Right lung (tissue), 5 donors: Measurements from ENCODE around the gene PPIL1. TPM values are rescaled to one million over a fixed set of nuclear protein-coding genes. Genes with fewer than 3 reads are reported as not detected.
A peak's percentile ranks its signal among the peaks of the same experiment; 100 is the strongest.

Source experiments
- DNase-seq, 2 donors: peaks; one replicate each; pipeline ENCODE4 v3.0.0-alpha.2; 2013
- polyA plus RNA-seq, 5 donors: library from polyadenylated mRNA; unstranded; fragments of 120-200 nt; gene quantifications; one replicate each; pipeline versions ENCODE4 v1.2.1 to v1.2.3, GENCODE V29; 2013; ENCODE audit warnings: inconsistent platforms in 1 of 5, low replicate concordance in 1 of 5; ENCODE audit not compliant: insufficient read length in 5 of 5, insufficient read depth in 1 of 5

Gene PPIL1
- polyA plus RNA-seq, 5 donors = 34.6 to 45.5 (median 39.3) TPM

DNA sequence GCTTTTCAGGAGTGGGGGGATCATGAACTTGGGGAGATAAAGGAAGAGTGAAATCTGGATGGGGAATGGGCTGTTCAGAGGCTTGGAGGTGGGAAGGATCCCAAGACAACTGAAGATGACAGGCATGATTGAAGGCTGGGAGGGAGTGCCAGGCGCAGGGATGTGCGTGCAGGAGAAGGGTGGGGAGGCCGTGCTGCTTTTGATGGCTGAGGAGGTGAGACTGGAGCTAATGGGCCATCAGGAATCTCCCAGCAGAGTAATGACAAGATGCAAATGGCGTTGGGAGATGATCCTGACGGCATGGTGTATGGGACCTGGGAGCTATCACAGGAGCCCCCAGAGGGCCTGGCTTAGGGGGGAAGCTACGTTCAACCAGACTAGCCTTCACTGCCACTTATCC lies 36.9 kb downstream of the PPIL1 start:
- DNase-seq = no peak

DNA sequence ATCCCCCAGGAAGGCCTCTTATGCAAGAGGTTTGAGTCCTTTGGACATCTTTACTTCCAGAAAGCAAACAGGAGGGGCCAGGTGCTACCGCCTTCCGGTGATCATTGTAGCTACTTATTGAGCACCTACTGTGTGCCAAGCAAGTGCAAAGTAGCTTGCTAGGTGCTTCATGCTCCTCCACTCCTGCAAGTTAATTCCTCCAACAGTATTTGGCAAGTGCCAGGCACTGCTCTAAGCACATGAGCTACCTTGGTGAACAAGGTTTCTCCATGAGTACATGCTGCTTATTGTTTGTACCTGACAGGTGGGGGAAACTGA lies 37.6 kb downstream of the PPIL1 start:
- DNase-seq = no peak

DNA sequence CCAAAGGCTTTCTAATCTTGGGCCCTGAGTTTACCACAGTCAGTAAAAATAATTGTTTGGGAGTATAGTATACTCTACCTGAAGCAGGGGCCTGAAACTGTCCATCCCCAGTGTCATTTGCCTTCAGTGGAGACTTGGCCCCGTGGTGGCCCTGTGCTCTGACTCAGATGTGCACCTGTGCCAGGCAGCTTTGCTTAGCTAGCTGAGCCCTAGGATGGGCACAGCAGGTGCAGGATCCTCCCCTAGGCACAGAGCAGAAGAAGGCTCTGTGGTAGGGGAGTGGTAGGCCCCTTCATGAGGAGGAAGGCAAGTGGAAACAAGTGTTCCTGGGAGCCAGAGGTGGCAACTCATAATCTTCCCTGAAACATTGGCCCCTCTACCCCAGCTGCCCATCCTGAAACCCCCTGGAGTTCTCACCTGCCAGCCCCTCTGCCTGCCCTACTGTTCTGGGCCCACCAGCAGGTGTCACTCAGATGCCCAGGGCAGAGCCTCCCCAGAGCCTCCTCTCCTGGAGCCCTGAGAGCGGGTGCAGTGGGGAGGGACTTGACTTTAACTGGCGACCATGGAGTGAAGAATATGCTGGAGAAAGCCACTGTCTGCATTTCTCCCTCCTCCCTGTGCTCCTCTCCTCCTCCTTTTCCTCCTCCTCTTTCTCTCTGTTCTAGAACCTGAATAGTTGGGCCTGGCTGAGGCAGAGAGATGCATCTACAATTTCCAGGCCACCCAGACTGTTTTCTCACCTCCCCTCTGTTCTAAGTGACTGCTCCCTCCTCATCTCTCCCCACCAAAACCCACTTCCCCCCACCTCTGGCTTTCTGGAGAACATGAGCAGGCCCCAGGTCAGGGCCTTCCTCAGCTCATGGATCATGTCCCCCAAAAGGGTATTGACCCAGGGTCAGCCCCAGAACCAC lies 38.2 kb downstream of the PPIL1 start:
- no peak for DNase-seq

DNA sequence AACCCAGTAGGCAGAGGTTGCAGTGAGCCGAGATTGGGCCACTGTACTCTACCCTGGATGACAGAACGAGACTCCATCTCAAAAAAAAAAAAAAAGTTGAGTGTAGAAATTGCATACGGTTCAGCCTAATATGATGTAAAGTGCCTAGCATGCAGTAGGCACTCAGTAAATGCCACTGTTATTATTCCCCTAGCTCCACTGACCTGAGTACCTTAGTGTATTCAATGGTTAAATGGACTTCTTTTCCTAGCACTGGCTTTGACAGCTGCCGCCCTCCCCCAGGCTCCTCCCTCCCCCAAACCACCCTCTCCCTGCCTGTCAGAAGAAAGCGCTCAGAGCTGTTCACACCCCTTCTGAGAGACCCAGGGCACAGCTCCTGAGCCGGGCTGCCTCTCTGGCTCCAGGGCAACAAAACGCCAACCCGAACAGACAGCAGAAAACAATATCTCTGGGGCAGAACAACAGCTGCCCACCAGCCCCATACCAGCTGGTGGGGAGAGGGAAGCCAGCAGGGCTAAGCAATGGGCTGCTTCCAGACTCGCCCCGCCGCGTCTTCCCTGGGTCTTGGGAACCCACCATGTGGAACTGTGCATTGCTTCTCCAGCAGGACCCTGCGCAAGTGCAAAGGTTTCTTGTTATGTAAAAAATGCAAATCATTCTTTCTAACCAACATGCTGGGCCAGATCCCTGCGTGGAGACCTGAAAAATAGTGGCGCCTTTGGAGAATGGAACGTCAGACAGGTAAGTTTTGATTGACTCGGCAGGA lies 39.8 kb downstream of the PPIL1 start:
- no peak for DNase-seq

DNA sequence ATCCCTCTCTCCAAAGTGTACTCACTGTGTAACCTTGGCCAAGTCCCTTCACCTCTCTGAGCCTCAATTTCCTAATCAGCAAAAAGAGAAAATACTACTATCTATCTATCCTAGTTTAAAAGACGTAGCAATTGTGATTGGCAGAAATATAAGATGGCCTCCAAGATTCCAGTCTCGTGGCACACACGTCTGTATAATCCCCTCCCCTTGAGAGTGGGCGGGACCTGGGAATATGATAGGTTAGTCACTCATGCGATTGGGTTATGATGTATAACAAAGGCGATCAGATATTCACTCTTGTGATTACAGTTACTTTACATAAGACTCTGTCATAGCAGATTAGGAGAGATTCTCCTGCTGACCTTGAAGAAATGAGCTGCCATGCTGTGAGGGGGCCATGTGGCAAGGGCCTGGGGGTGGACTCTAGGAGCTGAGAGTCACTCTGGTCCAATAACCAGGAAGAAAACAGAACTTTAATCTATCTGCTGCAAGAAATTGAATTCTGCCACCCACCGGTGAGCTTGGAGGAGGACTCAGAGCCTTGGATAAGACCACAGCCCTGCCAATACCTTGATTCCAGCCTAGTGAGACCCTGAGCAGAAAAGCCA lies 41.3 kb downstream of the PPIL1 start:
- no peak for DNase-seq

DNA sequence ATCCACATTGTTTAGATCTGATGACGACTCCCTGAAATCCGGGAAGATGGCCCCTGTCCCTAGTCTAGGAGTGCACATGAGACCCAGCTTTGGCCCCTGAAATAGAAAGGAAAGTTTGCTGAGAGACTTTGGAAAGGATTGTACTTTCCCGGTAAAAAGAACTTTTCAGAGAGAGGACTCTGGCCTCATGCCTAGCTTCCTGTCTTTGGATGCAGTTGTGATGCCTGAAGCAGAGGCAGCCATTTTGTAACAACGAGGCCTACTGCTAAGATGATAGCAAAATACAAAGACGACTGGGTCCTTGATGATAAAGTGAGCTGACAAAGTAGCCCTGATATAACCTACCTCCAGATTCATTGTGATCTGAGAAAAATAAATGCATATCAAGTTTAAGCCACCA lies 42.3 kb downstream of the PPIL1 start:
- no peak for DNase-seq

DNA sequence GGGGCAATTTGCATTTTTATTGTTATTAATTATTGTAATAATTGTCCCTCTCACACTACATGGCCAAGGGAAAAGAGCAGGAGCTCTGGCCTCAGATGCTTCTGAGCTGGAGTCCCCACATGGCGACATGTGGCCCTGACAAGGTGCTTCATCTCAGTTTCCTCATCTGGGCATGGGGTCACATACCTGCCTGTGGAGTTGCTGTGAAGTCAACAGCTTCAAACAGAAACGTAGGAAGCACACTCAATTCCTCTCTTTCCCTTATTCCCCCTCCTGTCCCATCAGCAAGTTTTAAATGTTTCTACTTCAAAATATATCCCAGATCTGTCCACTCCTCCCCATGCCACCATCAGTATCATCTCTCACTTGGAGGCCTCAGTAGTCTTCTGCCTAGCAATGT lies 44.0 kb downstream of the PPIL1 start:
- no peak for DNase-seq

DNA sequence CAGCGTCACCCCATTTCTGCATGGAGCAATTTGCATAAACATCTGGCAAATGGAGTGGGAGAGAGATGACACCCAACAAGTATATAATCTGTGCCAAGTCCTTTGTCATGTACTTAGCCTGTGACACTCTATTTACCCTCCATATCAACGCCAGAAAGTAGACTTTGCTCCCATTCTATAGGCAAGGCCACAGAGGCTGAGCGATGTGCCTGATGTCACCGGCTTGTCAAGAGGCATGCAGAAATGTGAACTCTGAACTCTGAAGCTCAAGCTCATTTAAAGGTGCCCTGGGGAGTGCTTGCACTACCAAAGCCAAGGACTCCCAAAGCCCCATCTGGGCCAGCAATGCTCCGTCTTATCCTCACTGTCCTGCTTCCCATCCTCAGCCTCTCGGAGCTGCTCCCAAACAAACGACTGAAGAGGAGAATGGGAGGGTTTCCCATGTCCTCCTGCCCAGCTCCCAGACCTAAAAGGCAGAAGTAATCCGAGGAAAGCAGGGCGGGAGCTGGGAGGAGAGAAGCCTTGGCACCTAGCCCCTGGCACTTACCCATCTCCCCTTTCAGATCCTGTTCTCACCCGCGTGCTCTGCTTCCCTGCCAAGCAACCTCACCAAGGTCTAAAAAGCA lies 44.6 kb downstream of the PPIL1 start:
- peak in 1 of 2 donors; percentile 50 for DNase-seq

DNA sequence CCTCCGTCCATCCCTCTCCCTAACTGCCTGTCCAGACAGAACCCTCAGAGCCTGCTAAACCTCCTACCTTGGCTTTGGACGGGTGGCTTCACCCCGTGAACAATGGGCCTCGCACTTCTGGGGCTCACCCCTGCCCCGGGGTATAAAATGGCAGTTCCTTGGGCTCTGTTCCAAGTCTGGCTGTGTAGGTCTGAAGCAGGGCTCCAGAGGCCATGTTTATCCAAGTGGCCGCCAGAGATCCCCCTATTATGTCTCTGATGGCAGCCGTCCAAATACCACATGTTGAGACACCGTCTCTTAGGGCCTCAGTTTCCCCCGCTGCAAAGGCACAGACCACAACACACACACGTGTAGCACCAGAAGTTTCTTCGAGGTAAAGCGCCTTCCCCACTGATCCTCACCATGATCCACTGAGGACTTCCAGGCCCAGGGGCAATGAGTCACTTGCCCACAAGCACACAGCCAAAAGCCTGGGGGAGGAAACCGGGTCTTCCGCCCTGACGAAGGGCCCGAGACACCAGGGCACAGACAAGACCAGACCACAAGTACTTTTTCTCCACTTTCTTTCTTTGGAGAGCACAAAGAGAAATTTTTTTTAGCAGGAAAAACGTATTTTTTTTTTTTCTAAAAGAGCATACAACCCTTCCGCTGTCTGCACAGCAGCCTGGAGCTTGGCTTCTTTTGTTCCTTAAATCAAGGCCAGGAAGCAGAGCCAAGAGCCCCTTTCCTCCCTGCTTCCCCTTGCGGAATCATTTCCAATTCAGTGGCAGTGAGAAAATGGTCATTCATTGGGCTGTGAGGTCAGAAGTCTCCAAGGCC lies 47.1 kb downstream of the PPIL1 start:
- peak in 1 of 2 donors; percentile 48 for DNase-seq

DNA sequence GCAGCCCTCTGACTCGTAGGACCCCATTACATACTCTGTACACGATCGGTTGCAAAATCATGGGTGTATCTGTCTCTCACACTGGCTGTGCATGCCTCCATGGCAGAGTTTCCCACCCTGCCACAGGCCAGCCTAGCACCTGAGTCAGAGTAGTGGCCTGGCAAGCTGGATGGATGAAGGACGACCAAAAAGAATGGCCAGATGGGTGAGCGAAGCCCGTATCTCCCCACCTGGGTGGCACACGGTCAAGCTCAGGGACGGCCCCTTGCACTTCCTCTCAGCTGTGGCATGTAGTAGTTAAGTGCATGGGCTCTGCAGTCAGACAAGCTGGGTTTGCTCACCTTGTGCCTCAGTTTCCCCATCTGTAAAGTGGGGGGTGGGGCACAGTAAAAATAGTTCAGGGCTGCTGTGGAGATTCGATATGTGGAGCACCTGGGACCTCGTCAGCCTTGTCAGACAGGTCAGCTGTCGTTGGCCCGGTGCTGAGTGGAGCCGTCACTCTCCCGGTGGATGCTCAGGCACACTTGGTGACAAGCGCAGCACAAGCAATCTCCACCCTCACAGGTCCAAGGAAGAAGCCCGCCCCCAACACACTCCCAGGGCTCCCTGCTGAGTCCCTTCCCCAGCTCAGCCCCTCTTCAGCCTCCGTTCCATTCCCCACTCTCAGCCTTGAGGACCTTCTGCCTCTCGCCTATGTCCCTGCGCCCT lies 47.9 kb downstream of the PPIL1 start:
- no peak for DNase-seq

DNA sequence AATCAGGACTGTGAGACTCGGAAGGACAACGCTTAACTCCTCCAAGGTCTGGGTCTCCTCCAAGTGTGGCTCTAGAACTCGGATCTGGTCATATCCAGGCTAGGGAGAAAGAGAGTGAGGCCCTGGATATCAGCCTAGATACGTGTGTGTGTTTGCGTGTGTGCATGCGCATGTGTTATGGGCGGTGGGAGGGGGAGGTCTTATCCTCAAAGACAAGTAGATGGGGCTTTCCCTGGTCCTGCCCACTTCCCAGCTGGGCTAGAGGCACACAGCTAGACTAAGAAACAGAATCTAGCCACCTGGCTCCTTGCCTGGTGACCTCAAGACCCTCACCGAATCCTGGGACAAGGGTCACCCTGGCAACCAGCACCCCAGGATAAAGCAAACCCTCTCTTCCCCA lies 48.6 kb downstream of the PPIL1 start:
- no peak for DNase-seq

DNA sequence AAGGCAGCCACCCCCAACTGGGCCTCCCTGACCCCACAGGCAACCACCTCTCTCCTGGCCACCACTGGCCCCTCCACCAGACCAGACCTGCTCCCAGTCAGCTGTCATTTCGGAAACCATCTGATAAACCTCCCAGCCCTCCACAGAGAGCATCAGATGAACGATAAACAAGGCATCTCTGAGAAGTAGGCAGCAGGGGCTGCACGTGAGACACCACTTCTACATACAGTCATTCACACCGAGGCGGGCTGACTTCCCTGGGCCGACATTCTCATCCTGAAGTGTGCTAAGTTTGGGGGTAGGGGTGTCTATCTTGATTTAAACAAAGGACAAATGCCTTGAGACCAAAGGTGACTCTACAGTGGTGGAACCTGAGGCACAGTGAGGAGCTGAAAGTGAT lies 49.2 kb downstream of the PPIL1 start:
- no peak for DNase-seq

DNA sequence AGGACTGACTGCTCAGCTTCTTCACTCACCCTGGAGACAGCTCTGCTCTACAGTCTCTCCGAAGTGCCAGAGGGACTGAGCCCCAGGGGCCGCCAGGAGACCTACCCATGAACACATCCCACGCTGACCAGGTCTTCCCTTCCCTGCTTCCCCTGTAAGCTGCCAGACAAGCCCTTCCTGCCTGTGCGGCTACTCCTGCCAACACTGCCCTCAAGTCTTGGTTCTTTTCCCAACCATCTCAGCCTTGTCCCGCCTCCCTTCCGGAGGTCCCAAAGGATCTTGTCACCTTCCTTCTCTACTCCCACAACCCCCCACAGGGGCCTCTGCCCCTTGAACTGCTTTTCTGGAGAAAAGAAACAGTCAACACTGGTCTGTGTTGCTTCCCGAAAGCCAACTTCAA lies 50.4 kb downstream of the PPIL1 start:
- DNase-seq = no peak

DNA sequence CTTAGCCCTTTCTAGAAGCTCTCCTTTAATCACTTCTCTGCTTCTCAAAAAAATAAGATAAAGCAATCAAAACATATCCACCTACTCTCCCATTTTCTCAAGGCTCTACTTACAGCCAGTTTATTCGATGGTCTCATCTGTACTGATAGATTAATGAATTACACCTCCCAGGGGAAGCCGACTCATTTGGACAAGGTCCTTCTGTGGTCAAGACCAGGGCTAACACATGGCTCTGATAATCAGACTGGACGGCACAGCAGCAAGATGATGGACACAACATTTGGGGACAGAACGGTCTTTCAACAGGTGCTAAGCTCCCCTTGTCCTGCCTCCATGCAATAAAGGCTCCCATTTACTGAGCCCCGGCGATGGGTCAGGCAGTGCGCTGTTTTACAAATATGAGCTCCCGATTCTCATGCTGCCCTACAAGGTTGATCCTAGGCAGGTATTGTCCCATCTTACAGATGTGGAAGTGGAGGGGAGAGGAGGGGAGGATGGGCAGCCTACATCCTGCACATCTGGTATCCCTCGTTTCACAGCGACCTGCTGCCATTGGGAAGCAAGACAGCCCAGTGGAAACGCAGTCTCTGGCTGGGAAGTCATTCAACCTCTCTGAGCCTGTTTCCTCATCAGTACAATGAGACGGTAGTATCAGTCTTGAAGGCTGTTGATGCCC lies 51.0 kb downstream of the PPIL1 start:
- DNase-seq = no peak

DNA sequence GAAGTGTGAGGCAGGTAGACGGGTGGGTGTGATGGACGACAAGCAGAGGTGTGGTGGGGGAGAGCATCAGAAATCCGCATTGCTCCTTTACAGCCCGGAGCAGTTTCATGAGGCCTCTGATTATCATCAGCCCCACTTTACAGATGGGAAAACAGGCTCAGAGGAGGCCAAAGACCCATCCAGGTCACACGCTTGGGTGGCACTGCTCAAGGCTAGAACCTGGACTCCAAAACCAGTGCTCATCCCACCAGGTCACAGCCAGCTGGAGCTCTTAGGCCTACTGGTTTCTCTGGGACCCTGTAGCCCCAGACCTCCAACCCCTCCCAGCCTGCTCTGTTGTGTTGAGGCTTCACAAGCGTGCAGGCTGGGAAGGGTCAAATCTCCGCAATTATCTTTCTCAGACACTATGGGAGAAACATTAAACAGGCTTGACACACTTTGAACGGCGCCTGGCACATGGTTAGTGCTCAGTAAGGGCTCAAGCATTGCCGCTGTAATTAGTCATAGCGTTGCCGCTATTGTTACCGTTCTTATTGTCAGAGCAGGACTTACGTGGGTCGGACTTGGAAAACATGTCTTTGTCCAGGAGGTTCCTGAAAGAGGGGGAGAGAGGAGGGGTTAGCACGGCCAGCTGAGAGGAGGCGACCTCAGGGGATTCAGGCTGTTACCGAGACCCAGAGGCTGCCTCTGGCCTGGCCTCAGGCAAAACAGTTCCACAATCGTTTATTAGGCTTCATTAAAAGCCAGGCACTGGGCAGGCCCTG lies 51.9 kb downstream of the PPIL1 start:
- DNase-seq = no peak

DNA sequence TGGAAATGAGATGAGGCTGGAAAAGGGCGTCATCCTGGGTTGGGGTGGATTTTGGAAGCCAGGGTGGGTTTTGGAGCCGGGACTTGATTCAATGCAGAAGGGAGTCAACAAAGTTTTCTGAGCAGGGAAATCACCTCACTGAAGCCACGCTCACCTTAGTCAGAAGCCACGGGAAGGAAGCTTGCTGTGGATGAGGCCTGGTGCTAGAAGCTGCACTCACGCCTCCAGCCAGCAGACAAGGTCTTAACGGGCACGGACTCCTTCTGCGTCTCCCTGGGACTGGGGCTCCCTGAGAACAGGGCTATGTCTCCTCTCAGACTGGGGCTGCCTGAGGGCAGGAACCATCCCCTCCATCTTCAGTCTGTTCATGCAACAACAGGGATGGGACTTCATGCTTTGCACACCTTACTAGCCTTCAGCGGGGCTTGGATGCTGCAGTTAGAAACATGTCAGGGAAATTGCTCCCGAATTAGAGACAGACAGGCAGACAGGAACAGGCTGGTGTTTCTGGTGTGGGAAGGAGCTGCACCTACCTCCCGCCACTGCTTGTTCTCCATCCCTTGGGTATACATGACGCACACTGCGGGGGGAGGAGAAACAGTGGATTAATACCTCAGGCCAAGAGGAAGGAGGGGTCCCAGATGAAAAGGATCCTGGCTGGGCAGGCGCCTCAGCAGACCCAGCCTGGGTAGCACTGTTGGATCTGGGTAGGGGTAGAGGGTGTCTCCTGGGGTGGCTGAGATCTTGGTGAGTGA lies 52.8 kb downstream of the PPIL1 start:
- DNase-seq = no peak

DNA sequence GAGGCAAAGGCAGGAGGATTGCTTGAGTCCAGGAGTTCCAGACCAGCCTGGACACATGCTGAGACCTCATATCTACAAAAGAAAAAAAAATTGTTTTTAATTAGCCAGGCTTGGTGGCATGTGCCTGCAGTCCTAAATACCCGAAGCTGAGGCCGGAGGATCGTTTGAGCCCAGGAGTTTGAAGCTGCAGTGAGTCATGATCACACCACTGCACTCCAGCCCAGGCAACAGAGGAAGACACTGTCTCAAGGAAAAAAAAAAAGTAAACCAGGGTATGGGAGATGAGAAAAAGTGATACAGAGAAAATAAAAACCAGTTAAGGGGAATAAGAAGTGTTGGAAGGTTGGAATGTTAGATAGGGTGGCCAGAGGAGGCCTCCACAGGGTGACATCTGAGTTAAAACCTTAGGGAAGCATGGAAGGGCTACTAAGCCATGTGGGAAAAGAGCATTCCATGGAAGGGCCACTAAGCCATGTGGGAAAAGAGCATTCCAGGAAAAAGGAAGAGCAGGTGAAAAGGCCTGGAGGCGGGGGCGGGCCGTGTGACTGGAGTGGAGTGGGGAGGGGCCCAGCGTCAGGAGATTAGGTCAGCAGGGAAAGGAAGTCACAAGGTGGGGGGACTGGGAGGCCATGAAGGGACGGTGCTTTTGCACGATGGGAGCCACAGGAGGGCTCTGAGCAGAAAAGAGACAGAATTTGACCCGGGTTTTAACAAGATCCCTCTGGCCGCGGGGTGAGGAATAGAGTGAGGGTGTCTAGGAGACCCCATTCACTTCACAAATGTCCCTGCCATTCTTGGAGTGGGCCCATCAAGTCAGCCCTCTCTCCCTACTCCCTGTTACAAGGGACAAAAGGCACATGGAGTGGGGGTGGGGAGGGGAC lies 53.7 kb downstream of the PPIL1 start:
- DNase-seq = no peak

DNA sequence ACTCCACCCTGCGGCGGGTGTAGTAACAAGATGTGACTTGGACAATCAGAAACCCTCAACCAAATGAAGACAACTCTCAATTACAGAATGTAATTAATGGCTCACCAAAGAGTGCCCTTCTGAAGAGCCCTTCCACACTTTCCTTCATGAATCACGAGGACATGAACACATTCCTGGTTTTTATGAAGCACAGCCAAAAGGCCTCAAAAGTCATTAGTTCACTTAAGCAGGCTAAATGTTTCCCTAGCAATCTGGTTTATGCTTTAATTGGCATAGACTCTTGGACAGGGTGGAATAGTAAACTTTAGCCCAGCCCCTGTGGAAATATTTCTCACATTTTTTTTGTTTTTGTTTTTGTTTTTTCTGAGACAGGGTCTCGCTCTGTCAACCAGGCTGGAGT lies 55.8 kb downstream of the PPIL1 start:
- DNase-seq = no peak
